ENCODE results near the gene TNFRSF4.

The TNFRSF4 gene

DNA sequence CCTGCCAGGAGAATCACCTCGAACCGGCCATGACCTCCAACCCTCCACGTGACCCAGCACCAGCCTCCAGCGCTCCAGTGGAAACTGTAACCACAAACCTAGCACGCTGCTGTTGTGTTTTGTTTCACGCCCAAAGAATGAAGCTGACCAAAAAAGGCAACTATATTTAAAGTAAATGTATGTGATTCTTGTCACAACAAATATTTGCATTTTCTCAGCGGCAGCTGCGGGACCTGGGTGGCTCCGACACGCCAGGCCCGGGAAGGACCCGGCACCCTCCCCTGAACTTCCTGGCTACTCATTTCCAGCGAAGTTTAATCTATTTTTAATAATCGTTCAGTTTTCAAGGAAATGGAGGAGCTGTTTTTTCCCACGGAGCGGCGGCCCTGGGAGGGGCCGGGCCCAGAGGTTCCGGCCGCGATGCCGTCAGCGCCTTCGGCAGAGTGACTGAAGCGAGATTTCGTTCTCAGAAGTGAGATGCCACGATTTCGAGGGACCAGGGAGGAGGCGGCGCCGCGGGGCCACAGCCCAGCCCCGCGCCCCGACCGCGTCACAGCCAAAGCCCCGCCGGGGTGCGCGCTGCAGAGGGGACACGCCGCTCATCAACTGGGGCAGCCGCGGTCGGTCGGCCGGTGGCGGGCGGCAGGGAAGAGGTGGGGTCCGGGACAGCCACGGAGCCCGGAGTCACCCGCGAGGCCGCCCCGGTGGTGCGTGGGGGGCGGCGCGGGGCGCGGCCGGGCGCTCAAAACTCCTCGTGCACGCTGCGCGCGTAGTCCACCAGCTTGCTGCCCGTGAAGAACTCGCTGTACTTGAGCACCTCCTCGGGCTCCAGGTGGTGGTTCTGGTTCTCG lies 3.0 kb upstream of the TNFRSF4 start:
- DNase-seq: no peak

DNA sequence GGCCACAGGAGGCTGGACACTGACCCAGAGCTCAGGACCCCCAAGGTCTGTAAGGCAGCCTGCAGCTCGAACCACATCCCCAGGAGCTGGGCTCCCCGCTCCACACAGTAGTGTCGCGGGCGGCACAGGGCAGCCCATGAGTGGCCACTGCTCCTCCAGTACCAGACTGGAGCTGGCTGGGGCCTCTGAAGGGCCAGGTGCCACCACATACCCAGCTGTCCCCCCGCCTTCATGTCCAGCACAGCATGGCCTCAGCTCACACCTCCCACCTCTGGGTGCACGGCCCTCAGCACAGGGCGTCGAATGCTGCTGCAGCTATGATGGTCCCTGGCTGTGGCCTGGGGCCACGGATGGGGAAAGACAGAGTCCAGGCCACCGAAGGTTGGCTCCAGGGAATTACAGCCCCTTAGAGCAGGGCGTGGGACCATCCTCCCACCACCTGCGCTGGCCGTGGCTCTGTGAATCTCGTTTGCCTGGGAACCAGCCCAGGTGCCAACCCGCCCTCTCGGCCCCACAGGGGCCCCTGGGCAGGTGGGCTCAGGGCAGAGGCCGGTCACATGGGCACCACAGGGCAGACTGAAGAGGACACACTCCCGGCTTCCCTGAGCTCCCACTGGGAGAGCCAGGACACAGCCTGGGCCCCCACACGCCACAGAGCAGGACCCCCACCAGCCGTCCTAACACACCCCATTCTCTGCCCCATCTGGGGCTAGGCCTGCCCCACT lies 2.1 kb upstream of the TNFRSF4 start:
- DNase-seq: no peak

DNA sequence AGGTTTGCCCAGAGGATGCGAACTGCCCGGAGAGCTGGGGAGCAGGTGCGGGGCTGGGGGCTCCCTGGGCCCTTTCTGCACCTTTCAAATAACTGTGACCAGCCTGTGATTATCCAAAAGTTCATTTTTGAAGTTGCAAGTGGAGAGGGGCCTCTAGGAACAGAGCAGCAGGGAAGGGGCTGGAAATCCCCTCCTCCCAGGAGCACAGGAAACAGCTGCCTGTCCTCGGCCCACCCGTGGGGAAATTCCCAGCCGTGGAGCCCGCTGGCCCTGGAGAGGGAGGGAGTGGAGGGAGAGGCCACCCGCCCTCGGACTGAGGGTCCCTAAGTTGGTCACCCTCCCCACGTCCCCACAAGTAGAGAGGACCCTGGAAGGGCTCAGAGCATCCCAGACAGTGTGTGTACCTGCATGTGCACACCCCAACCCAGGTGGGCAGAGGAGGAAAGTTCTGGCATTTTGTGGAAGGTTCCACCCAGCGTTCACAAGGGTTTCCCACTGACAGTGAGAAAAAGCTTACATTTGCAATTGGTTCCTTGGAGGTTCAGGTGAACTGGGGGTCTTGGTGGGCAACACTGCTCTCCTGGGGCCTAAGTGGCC lies 1.2 kb upstream of the TNFRSF4 start:
- DNase-seq: no peak

DNA sequence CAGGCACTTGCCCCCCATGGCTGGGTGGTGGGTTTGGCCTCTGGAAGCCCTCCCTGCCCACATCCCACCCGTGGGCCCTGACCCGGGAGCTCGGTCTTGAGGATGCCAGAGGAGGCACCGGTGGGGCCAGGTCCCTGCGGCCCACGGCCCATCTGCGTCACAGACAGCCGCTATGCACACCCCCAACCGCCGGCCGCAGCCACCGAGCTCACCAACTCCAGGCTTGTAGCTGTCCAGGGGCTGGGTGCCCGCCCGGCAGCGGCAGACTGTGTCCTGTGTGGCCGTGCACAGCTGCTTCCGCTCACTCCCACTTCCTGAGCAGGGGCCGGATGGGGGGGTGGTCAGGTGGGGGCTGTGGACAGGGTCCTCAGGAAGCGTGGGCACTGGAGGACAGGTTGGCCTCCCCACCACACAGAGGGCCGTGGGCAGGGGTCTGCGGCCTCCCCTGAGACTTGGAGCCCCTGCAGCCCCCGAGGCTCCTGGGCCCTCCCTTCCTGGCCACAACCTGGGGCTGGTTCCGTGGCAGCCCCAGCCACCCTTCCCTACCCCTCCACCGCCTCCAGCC lies 1.1 kb downstream of the TNFRSF4 start:
- no peak for DNase-seq

DNA sequence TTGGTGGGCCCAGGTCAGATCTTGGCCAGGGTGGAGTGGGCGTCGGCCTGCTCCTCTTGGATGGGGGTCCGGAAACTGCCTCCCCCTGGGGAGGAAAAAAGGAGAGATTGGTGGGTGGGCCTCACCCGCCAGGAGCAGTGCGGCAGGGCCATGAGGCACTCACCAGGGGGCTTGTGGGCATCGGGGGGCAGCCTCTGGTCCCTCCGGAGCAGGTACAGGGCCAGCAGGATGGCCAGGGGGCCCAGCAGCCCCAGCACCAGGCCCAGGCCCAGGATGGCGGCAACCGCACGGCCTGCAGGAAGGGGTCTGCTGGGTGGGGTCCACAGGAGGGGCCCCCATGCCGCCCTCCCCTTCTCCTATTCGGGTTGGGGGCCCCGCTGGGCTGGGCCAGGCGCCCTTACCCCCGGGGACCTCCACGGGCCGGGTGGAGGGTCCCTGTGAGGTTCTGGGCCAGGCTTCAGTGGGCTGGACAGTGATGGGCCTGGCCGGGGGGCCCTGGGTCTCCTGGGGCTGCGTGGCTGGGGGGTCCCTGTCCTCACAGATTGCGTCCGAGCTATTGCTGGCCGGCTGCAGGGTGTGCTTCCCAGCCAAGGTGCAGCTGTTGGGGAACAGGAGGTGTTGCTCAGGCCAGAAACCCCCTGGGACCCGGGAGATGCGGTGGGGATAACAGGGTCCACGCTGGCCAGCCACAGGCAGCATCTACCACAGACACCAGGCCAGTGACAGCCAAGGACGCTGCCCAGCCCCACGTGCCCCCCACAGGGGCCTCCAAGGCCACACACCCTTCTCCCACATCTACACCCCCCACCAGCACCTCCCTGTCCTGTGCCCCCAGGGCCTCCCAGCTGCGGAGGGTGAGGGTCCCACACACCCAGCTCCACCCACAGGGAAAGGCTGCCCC lies 2.2 kb downstream of the TNFRSF4 start:
- DNase-seq: no peak

DNA sequence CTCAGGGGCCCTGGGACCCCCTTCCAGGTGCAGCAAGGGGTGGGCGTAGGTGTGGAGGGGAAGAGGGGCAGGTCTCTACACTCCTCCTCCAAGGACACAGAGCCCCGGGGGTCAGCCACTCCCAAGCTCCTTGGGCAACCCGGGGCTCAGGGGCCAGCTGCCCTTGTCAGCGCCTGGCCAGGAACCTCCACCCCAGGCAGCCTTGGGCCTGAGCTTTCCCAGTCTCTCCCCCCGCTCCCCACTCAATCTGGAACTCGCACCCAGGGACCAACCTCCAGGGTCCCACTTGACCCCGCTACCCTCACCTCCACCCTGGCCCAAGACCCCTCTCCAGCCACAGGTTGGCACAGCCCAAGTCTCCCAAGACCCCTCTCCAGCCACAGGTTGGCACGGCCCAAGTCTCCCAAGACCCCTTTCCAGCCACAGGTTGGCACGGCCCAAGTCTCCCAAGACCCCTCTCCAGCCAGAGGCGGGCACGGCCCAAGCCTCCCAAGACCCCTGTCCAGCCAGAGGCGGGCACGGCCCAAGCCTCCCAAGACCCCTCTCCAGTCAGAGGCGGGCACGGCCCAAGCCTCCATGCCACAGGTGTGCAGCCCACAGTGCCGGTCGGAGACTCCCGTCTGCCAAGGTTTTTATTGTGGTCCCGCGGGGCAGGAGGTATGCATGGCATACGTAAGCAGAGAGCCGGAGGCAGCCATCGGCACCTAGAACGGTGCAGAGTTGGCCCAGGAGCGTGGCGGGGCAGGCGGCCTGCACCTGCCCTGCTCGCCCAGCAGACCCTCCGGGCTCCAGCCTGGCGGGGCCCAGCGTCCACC lies 3.0 kb downstream of the TNFRSF4 start:
- DNase-seq: no peak

DNA sequence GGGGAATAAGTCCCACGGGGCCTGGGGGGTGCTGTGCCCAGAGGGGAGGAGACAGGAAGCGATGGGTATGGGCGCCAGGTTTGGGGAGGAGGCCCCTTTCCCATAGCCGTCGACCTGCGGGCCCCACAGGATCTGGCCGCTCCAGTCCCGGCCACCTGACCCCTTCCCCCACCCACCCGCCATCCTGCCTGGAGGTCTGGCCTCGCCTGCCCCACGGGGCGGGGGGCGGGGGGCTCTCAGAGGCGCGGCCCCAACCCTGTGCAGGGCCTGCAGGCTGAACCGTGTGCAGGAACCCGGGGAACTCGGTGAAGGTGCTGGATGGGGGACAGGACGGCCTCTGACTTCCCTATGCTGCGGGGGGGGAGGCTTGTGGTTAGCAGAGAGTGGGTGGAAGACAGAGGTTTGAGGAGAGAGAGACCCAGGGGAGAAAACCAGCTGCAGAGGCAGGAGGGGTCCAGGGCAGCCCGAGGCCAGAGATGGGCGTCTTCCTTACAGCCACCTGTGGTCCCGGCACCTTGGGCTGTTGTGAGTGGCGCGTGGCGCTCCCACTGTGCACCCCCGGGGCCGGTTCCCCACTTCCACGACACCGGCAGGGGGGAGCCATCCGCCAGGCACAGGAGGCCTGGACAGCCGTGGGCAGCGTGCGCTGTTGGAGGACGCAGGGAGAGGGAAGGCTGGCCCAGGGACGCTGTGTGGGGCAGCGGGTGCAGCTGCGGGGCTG lies 5.1 kb downstream of the TNFRSF4 start:
- DNase-seq: no peak

DNA sequence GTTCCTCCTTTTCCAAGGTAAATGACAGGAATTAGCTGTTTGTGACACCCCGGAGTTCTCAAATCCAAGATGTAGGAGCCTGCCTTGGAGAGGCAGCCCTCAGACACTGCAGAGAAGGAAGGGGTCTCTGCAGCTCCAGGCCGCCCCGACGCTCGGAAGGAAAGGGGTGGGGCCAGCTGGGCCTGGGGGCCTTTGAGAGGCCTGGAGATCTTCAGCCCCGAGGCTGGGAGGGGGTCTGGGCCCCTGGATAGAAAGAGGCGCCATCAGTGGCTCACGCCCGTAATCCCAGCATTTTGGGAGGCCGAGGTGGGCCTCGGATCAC lies 6.4 kb downstream of the TNFRSF4 start:
- no peak for DNase-seq

DNA sequence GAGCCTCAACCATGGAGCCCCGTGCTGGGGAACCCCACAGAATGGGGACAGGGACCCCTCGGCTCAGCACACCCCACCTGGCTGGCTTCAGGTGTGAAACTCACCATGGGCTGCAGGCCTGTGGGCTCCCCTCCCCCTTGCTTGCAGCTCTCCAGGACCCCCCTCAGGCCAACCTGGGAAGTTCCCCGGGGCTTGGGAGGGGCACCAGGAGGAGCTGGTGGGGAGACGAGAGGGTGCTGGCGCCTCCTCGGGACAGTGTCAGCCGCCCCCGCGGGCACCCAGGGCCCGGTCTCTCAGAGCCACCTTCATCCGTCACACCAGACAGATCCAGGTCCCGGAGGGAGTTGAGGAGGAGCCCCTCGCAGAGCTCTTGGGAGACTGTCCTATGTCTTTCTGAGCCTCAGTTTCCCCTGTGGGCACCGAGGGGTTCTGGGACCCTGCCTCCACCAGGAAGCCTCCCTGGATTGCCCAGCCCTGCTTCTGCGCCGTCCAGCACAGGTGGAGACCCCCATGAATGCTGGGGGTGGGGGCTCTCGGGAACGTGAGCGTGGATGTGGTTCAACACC lies 6.9 kb downstream of the TNFRSF4 start:
- no peak for DNase-seq

DNA sequence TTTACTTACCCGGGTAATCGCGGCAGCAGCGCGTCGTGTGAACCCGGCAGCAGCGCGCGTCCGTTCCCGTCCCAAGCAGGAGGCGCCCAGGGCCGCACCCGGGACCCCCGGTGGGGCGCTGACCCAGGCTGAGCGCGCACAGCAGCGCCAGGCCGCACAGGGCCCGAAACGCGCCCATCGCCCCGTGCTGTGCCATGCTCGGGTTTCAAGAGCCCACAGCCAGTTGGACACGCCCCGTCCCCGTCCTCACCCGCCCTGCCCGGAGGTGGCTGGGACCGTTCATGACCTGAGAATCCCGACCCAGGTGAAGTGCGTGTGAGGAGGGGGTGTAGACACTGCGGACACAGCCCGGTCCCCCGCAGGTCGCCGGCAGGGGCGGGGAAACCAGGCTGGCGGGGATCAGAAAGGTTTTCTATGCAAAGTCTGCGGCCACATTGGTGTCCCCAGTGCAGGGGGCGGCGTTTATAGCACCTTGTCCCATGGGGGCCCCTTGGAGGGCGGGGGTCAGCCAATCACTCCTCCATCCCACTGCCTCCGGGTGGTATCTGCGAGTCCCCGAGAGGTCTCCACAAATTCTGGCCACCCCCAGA lies 7.5 kb downstream of the TNFRSF4 start, which contains the start of gene TNFRSF18:
Gene TNFRSF18 (minus strand): TSS at position 217 of the 590 bp plus-strand sequence. CDS start 21 bp downstream, at position 196.
- no peak for DNase-seq

DNA sequence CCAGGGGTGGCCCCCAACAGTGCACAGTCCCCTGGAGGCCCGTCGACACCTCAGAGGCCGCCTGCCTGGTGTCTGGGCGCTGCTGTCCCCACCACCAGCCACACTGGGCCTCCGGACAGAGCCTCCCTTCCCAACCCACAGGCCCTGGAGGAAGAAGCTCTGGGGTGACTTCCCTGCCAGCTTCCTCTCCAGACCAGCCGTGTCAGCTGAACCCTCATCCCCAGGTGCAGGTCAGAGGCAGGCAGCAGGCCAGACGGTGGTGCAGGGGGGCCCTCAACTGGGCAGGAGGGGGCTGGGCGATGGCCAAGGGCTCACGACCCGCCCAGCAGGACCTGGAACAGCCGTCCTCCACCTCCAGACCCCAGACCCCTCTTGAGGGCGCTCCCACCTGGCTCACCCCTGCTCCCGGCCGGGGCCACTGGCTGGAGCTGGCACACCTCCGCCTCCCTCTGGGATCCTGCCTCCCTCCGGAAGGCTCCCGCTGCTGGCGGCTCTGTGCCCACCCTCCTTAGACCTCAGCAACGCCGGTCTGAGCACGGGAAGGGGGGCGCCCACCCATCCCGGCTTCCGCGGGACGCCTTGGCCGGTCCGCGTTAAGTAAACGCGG lies 8.1 kb downstream of the TNFRSF4 start:
- DNase-seq: no peak

DNA sequence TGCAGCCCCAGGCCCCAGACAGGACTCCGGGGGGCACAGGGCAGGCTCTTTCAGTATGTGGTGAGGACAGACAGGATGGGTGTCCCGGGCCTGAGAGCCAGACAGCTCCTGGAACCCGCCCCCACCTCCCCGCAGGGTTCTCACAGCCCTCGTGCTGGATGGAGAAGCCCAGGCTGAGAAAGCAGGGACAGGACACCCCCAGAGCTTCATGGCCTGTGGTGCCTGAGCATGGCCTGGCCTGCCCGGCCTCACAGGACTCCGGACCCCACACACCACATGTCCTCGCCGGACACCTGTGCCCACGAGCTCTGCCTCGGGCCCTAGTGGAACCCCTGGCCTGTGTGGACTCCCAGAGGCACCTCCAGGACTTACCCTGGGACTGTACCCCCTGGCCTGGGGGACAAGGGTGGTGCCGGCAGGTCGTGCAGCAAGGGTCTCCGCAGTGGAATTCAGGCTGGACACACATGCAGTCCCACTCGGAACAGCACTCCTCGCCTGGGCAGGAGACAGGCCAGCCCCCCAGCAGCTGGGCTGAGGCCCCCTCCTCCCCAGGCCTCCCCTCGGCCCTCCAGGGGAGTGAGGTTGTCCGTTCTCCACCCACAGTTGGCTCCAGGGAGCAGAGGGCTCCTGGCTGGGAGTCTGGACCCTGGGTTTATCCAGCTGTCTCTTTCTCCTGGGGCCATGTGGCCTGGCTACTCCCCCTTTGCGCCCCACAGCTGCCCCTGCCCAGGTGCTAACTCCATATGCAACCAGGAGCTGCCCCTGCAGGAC lies 8.8 kb downstream of the TNFRSF4 start:
- DNase-seq: no peak

DNA sequence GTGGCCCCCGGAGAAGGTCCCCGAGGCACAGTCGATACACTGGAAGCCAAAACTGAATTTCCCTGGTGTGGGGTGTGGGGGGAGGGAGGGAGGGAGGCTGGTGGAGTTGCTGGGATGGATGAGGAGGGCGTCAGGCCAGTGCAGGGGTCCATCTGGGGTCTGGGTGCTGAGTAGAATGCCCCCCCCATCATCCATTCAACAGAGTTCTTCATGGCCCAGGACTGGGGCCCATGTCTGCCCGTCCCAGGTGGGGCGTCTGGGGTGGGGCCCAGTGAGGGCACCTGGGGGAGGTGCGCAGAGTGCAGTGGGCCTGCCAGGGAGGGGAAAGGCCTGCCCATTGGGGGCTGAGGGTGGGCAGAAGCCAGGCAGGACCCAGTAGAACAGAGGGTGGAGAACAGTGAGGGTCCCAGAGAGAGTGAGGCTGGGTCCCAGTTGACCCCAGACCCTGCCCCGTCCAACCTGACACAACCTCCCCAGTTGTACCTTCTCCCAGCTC lies 9.5 kb downstream of the TNFRSF4 start:
- no peak for DNase-seq

DNA sequence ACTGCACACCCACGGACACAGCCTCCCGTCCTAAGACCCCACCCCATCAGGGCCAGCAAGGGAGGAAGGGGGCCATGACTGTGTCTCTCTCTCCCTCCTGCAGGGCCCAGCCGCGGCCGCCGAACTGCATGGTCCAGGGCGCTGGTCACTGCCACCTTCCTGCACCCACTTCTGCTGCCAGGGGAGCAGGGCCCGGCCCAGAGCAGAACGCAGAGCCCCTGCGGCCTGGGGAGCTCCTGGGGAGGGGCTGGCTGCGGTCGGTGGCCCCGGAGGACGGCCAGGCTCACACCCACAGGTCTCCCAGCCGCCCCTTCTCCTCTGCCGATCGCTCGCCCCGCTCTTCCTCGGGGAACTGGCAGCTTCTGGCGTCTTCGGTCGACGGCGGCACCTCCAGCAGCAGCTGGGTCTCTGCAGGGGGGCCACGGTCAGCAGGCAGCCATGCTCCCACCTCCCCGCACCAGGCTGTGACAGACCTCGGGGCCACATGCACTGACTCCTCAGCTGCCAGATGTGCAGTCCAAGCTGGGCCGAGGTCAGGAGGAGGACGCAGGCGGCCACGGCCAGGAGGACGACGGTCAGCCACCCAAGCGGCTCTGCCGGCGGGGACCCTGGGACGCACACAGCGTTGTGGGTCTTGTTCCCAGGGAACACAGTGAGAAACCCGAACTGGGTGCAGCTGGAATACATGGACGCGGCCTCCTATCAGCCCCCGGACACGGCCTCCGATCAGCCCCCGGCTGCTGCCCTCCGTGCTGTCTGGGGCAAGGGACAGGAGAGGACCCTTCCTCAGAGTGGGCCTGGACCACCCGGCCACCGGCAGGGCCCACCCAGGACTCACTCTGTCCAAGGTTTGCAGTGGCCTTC lies 10.2 kb downstream of the TNFRSF4 start:
- DNase-seq: no peak

DNA sequence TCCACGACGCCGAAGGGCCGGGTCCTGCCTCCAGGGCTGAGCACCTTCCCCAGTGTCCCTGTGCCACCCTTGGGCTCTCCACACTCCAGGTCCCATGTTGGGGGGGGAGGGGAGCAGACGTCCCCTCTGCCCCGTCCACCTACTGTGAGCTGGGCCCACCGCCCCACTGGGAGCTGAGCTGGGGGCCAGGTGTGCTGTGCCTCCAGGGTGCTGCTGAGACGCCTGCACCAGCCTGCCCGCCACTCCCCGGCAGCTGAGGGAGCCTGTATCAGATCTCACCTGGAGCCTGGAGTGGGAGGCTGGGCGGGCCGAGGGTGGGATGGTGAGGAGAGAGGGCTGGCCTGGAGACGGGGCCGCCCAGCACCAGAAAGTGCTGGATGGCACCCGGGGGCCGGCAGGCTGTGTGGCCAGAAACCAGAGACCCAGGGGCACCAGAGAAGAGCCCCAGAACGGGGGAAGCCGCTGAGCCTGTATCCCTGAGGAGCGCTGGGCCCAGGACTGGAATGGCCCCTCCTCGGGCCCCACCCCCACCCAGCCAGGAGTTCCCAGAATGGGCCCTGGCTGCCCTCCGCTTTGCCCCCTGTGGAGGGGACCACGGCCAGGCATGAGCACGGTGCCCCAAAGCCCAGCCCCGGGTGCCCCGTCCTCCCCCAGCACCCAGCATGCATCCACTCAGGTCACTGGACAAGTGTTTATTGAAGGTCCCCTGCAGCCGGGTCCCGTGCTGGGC lies 11.0 kb downstream of the TNFRSF4 start:
- no peak for DNase-seq

DNA sequence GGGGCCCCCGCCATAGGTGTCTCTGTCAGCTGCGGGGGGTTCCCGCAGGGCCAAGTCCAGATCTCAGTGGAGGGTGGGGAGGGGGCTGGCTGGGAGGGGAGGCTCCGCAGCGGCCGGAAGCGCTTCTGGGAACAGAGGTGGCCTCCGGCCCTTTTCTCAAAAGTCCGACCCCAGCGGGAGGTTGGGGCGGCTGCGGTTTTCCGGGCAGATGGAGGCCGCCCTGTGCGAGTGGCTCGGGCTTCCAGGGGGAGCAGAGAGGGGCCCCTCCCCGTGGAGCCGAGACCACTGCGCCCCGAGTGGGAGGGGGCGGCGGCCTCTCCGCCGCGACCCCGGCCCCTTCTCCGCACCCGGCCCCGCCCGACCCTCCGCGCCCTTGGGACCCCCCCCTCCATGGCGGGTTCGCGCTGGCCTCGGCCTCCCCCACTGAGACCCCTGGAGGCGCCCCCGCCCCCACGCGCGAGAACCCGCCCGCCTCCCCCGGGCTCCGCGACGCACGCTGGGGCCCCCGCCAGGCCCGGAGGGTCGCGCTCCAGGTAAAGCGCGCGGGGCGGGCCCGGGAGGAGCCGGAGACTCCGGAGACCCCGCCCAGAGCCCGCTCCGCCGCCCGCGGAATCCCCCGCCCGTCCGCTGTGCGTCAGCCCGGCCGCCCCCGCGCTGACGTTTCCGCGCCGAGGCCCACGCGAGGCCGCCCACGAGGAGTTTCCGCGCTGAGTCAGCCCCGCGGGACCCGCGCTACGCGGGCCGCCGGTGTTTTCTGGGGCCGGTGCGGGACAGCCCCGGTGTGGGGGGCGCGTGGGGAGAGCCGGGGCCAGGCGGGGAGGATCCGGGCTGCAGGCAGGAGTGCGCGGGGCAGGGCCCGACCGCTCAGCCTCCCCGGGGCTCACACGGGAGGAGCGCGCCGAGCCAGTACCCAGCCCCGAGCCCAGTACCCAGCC lies 12.8 kb downstream of the TNFRSF4 start:
- no peak for DNase-seq

All from NCI-H2081 (cell line).